ENCODE measurements around the gene TMEM139. TPM values are rescaled to one million over a fixed set of nuclear protein-coding genes. Genes with fewer than 3 reads are reported as not detected.

Gene TMEM139
- total RNA-seq, 1 donor from 2014 or later: 0.20 TPM

DNA sequence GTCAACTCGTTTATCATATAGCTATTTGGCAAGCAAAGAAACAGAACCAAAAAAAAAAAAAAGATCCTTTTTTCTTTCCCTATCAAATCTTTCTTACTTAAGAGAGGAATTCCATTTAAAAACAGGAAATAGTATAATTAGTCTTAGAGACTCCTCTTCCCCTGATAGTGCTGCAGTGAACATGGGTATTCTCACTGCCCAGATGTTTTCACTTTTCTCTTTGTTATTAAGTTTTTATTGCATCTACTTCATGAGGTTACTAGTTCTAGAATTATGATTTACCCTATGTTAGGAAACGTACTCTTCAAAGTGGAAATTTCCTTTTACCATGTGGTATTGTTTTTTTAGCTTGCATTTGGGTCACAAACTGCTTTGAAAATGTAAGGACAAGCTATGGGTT lies 11.9 kb downstream of the TMEM139 start:
- H3K27me3 ChIP-seq (ENCODE audit: insufficient read depth, low read length): no peaks in the 10 kb centered on the region
- H3K27ac ChIP-seq (ENCODE audit: low read depth, low read length): peak overlapping the region; percentile 37
- no peak overlapping the region for H2AFZ ChIP-seq (ENCODE audit: low read depth, low read length)
- H3K27me3 Mint-ChIP-seq (ENCODE audit: low read depth, unreplicated experiment): no peaks in the 10 kb centered on the region
- DNase-seq (ENCODE audit: low read depth) (no peak), FAIRE-seq (no peak)
- peaks cover 33% of the 10 kb centered on the region for H4K20me1 ChIP-seq (ENCODE audit: insufficient read depth, low read length)
- H3K4me1 Mint-ChIP-seq (ENCODE audit: low read depth, unreplicated experiment): no peaks in the 10 kb centered on the region
- peaks cover 60% of the 10 kb centered on the region for H3K36me3 ChIP-seq (ENCODE audit: insufficient read depth, low read length)
- no peak overlapping the region for H3K27ac Mint-ChIP-seq (ENCODE audit: unreplicated experiment)
- no peak overlapping the region for H3K9ac ChIP-seq (ENCODE audit: low read length)
- no peak overlapping the region for H3K4me3 ChIP-seq (ENCODE audit: insufficient read depth, low read depth, low read length)
- no peaks in the 10 kb centered on the region for H3K9me3 Mint-ChIP-seq (ENCODE audit: unreplicated experiment)
- no peak overlapping the region for H3K4me3 Mint-ChIP-seq (ENCODE audit: unreplicated experiment)
- H3K36me3 Mint-ChIP-seq (ENCODE audit: low read depth, unreplicated experiment): peaks cover 35% of the 10 kb centered on the region
- H3K79me2 ChIP-seq (ENCODE audit: insufficient read depth, low read length): peaks cover 28% of the 10 kb centered on the region
- no peak overlapping the region for H3K4me2 ChIP-seq (ENCODE audit: low read length)
- no peaks in the 10 kb centered on the region for H3K9me3 ChIP-seq (ENCODE audit: insufficient read depth, low read depth, low read length)
- no peak for TF ChIP-seq EZH2 (IDR thresholded peaks at IDR 0.05; ENCODE audit: insufficient read depth, low read length)
- TF ChIP-seq, protein P1, sequence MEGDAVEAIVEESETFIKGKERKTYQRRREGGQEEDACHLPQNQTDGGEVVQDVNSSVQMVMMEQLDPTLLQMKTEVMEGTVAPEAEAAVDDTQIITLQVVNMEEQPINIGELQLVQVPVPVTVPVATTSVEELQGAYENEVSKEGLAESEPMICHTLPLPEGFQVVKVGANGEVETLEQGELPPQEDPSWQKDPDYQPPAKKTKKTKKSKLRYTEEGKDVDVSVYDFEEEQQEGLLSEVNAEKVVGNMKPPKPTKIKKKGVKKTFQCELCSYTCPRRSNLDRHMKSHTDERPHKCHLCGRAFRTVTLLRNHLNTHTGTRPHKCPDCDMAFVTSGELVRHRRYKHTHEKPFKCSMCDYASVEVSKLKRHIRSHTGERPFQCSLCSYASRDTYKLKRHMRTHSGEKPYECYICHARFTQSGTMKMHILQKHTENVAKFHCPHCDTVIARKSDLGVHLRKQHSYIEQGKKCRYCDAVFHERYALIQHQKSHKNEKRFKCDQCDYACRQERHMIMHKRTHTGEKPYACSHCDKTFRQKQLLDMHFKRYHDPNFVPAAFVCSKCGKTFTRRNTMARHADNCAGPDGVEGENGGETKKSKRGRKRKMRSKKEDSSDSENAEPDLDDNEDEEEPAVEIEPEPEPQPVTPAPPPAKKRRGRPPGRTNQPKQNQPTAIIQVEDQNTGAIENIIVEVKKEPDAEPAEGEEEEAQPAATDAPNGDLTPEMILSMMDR (IDR thresholded peaks at IDR 0.05; ENCODE audit: insufficient read depth, low read depth, low read length): no peak
- peaks cover 12% of the 10 kb centered on the region for H3K4me1 ChIP-seq (ENCODE audit: insufficient read depth, low read length)

DNA sequence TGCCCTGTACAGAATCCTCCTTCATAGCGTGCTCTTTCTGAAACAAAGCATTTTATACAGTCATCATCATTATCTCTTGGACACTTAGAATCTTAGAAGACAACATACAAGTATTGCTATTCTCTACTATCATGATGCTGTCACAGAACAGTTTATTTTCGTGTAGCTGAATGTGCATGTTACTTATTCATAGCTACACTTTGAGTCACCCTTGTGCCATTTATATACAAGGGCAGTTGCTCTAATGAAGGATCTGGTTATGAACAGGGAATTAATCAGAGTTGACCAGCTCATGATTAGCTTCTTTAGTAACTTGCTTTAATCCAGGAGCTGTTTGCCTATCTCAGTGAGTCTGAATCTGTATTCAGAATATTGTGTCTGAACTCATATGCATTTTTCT lies 14.6 kb downstream of the TMEM139 start:
- no peaks in the 10 kb centered on the region for H3K9me3 Mint-ChIP-seq (ENCODE audit: unreplicated experiment)
- FAIRE-seq: no peak
- Histone ChIP-seq H3K9ac (ENCODE audit: low read length) (no peak overlapping the region), H3K27me3 (ENCODE audit: insufficient read depth, low read length) (no peaks in the 10 kb centered on the region), H2AFZ (ENCODE audit: low read depth, low read length) (no peak overlapping the region), H3K4me3 (ENCODE audit: insufficient read depth, low read depth, low read length) (no peak overlapping the region), H3K27ac (ENCODE audit: low read depth, low read length) (no peak overlapping the region), H3K9me3 (ENCODE audit: insufficient read depth, low read depth, low read length) (no peaks in the 10 kb centered on the region), H3K4me1 (ENCODE audit: insufficient read depth, low read length) (peaks cover 12% of the 10 kb centered on the region), H3K4me2 (ENCODE audit: low read length) (no peak overlapping the region), H4K20me1 (ENCODE audit: insufficient read depth, low read length) (peaks cover 27% of the 10 kb centered on the region), H3K36me3 (ENCODE audit: insufficient read depth, low read length) (peaks cover 68% of the 10 kb centered on the region), H3K79me2 (ENCODE audit: insufficient read depth, low read length) (peaks cover 15% of the 10 kb centered on the region)
- DNase-seq (ENCODE audit: low read depth): peak; percentile 53
- no peak overlapping the region for H3K4me3 Mint-ChIP-seq (ENCODE audit: unreplicated experiment)
- peaks cover 27% of the 10 kb centered on the region for H3K36me3 Mint-ChIP-seq (ENCODE audit: low read depth, unreplicated experiment)
- H3K27ac Mint-ChIP-seq (ENCODE audit: unreplicated experiment): no peak overlapping the region
- TF ChIP-seq, protein P1 (IDR thresholded peaks at IDR 0.05; ENCODE audit: insufficient read depth, low read depth, low read length): no peak
- no peak for TF ChIP-seq EZH2 (IDR thresholded peaks at IDR 0.05; ENCODE audit: insufficient read depth, low read length)
- no peaks in the 10 kb centered on the region for H3K4me1 Mint-ChIP-seq (ENCODE audit: low read depth, unreplicated experiment)
- no peaks in the 10 kb centered on the region for H3K27me3 Mint-ChIP-seq (ENCODE audit: low read depth, unreplicated experiment)

DNA sequence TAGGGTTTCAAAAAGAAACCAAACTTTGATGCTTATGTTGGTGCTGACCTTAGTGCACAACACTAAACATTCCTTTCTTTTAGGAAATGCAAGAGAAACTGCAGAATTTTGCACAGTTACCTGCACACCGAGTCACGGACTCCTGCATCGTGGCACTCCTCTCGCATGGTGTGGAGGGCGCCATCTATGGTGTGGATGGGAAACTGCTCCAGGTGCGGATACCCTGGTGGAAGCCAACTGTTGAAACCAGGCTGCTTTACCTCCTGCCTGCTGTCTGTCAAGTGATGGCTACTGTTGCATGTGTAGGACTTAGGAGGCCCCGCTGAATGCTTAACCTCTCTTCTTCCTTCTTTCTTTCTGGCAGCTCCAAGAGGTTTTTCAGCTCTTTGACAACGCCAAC lies 15.1 kb downstream of the TMEM139 start:
- no peaks in the 10 kb centered on the region for H3K4me1 Mint-ChIP-seq (ENCODE audit: low read depth, unreplicated experiment)
- H3K4me2 ChIP-seq (ENCODE audit: low read length): no peak overlapping the region
- H3K4me3 ChIP-seq (ENCODE audit: insufficient read depth, low read depth, low read length): no peak overlapping the region
- H3K27me3 Mint-ChIP-seq (ENCODE audit: low read depth, unreplicated experiment): no peaks in the 10 kb centered on the region
- peaks cover 12% of the 10 kb centered on the region for H3K4me1 ChIP-seq (ENCODE audit: insufficient read depth, low read length)
- H3K36me3 Mint-ChIP-seq (ENCODE audit: low read depth, unreplicated experiment): peaks cover 25% of the 10 kb centered on the region
- no peak overlapping the region for H3K27ac Mint-ChIP-seq (ENCODE audit: unreplicated experiment)
- no peaks in the 10 kb centered on the region for H3K27me3 ChIP-seq (ENCODE audit: insufficient read depth, low read length)
- H3K79me2 ChIP-seq (ENCODE audit: insufficient read depth, low read length): peaks cover 11% of the 10 kb centered on the region
- no peak overlapping the region for H3K27ac ChIP-seq (ENCODE audit: low read depth, low read length)
- FAIRE-seq (no peak), DNase-seq (ENCODE audit: low read depth) (no peak)
- H3K4me3 Mint-ChIP-seq (ENCODE audit: unreplicated experiment): no peak overlapping the region
- H3K36me3 ChIP-seq (ENCODE audit: insufficient read depth, low read length): peaks cover 69% of the 10 kb centered on the region
- H4K20me1 ChIP-seq (ENCODE audit: insufficient read depth, low read length): peaks cover 32% of the 10 kb centered on the region
- H3K9me3 Mint-ChIP-seq (ENCODE audit: unreplicated experiment): no peaks in the 10 kb centered on the region
- H2AFZ ChIP-seq (ENCODE audit: low read depth, low read length): no peak overlapping the region
- no peak overlapping the region for H3K9ac ChIP-seq (ENCODE audit: low read length)
- H3K9me3 ChIP-seq (ENCODE audit: insufficient read depth, low read depth, low read length): no peaks in the 10 kb centered on the region
- TF ChIP-seq, protein P1 (IDR thresholded peaks at IDR 0.05; ENCODE audit: insufficient read depth, low read depth, low read length): peak; percentile 24
- TF ChIP-seq EZH2 (IDR thresholded peaks at IDR 0.05; ENCODE audit: insufficient read depth, low read length): no peak

Measured in astrocyte (in vitro differentiated cells and primary cell).